IPS-20b (cell line): ENCODE data around the gene ERFL.
"Not testable (repeated sequence)": the region's sequence is repeated elsewhere in the genome, so short reads cannot be mapped to it uniquely, and the experiment has no call there.

Experiments used
- H3K27ac ChIP-seq: one replicate; pipeline ENCODE4 v1.5.1; 2013; ENCODE audit warnings: low read length
- H3K27me3 ChIP-seq: 2 replicates; pipeline ENCODE4 v1.6.1; 2013; ENCODE audit warnings: mild to moderate bottlenecking, low read length, inconsistent platforms; ENCODE audit not compliant: insufficient read depth
- H3K36me3 ChIP-seq: 2 replicates; pipeline ENCODE4 v1.6.1; 2013; ENCODE audit warnings: low read depth, mild to moderate bottlenecking, inconsistent platforms, low read length, moderate library complexity; ENCODE audit not compliant: insufficient read depth
- H3K4me1 ChIP-seq: 2 replicates; pipeline ENCODE4 v1.6.1; 2013; ENCODE audit warnings: mild to moderate bottlenecking, control low read depth, inconsistent platforms, low read length, moderate library complexity; ENCODE audit not compliant: insufficient read depth
- H3K4me3 ChIP-seq: 2 replicates; pipeline ENCODE4 v1.5.1; 2013; ENCODE audit warnings: mild to moderate bottlenecking, low read length, inconsistent platforms
- H3K9ac ChIP-seq: 2 replicates; pipeline ENCODE4 v1.6.1; 2013; ENCODE audit warnings: low read depth, mild to moderate bottlenecking, inconsistent platforms, low read length, moderate library complexity
- H3K9me3 ChIP-seq: 2 replicates; pipeline ENCODE4 v1.6.1; 2013; ENCODE audit warnings: mild to moderate bottlenecking, low read depth, low read length, inconsistent platforms; ENCODE audit not compliant: insufficient read depth

ERFL gene

GRCh38 chr19:41915776-41916414 is 12.4 kb downstream of the ERFL start:
- Histone ChIP-seq H3K4me3 (no peak overlapping the region), H3K4me1 (no peaks in the 10 kb centered on the region), H3K27me3 (peaks cover 100% of the 10 kb centered on the region), H3K9me3 (peaks cover 3% of the 10 kb centered on the region), H3K27ac (no peak overlapping the region), H3K36me3 (no peaks in the 10 kb centered on the region), H3K9ac (no peak overlapping the region)

DNA sequence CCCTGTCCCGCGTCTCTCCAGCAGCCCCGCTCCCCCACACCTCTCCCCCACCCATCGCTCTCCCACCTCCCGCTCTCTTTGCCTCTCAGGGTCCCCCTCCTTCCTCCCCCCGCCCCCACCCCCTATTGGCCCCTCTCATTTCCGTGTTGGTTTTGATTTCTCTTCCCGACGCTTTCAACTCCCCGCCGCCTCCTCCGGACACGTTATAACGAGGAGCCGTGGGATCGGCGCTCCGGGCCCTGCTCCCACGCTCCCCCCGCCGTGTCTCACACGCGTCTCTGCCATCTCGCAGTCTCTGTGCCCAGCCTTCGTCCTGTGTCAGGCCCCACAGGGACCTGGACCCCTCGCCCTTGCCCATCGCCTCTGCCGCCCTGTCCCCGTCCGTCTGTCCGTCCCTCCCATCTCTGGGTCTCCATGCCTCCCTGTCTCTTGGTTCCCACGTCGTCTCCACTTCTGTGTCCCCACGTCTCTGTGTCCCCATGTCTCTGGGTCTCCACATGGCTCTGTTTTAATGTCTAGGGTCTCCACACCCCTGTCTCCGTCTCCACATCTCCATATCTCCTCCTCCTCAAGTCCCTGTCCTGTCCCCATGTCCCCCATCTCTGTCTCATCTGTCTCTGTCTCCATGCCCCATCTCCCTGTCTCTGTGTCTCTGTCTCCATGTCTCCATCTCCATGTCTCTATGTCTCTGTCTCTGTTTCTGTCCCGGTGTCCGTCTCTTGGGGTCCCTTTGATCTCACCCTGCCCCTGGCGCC is 13.1 kb downstream of the ERFL start:
- Histone ChIP-seq H3K4me1 (no peaks in the 10 kb centered on the region), H3K36me3 (no peaks in the 10 kb centered on the region), H3K4me3 (no peak overlapping the region), H3K27me3 (peaks cover 100% of the 10 kb centered on the region), H3K9me3 (peaks cover 3% of the 10 kb centered on the region), H3K27ac (no peak overlapping the region), H3K9ac (no peak overlapping the region)

DNA sequence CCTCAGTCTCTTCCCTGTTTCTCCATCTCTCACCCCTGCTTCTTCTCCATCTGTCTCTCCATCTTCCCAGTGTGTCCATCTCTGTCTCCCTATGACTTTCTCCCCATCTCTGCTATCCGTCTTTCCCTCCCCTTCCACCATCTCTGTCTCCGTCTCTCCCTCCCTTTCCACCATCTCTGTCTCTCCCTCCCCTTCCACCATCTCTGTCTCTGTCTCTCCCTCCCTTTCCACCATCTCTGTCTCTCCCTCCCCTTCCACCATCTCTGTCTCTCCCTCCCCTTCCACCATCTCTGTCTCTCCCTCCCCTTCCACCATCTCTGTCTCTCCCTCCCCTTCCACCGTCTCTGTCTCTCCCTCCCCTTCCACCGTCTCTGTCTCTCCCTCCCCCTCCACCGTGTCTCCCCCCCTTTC is 13.8 kb downstream of the ERFL start:
- H3K4me1 ChIP-seq, H3K9ac ChIP-seq, H3K36me3 ChIP-seq, H3K4me3 ChIP-seq, H3K27ac ChIP-seq, H3K9me3 ChIP-seq: not testable (repeated sequence)
- peaks cover 100% of the 10 kb centered on the region for H3K27me3 ChIP-seq

DNA sequence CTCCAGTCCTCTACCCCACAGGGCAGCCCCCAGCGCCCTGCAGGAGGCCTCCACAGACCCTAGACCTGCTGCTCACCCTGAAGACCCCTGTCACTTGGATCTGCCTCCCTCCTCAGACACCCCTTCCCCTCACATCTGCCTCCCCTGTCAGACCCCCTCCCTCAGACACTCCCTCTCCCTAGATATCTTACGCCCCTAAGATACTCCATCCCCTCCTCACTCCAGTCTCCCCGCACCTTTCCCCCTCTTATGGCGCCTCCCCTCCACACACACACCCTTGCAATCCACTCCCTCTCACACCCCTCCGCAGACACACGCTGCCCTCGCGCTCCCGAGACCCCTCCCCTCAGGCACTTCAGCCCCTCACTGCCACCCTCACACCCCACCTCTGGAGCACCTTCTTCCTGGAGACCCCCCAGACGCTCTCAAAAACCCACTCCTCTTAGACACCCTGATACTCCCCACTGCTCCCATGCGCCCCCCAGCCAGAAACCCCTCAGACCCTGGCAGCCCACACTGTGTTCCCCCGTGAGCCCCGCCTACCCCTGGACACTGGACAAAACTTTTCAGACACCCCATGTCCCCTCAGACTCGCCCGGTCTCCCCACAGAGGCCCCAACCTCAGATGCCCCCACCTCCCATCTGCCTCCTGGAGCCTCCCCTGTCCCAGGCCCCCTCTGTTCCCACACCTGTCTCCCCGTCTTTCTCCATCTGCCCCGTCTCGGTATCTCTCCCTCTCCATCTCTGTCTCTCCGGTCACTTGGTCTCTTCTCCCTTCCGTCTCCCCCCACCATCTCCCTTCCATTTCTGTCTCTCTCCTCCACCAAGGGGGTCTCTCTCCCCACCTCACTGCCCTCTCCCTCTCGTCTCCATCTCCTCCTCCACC is 14.5 kb downstream of the ERFL start:
- Histone ChIP-seq H3K27ac (no peak overlapping the region), H3K36me3 (no peaks in the 10 kb centered on the region), H3K9me3 (peaks cover 3% of the 10 kb centered on the region; the same call in 1 of the 2 replicates), H3K9ac (no peak overlapping the region), H3K4me1 (no peaks in the 10 kb centered on the region), H3K4me3 (no peak overlapping the region), H3K27me3 (peaks cover 100% of the 10 kb centered on the region)

GRCh38 chr19:41912899-41913537 is 15.2 kb downstream of the ERFL start:
- Histone ChIP-seq H3K4me1 (no peaks in the 10 kb centered on the region), H3K9ac (no peak overlapping the region), H3K36me3 (no peaks in the 10 kb centered on the region), H3K27ac (no peak overlapping the region), H3K4me3 (peak overlapping the region; percentile 50; the same call in 1 of the 2 replicates), H3K9me3 (peaks cover 3% of the 10 kb centered on the region; the same call in 1 of the 2 replicates), H3K27me3 (peaks cover 93% of the 10 kb centered on the region)

DNA sequence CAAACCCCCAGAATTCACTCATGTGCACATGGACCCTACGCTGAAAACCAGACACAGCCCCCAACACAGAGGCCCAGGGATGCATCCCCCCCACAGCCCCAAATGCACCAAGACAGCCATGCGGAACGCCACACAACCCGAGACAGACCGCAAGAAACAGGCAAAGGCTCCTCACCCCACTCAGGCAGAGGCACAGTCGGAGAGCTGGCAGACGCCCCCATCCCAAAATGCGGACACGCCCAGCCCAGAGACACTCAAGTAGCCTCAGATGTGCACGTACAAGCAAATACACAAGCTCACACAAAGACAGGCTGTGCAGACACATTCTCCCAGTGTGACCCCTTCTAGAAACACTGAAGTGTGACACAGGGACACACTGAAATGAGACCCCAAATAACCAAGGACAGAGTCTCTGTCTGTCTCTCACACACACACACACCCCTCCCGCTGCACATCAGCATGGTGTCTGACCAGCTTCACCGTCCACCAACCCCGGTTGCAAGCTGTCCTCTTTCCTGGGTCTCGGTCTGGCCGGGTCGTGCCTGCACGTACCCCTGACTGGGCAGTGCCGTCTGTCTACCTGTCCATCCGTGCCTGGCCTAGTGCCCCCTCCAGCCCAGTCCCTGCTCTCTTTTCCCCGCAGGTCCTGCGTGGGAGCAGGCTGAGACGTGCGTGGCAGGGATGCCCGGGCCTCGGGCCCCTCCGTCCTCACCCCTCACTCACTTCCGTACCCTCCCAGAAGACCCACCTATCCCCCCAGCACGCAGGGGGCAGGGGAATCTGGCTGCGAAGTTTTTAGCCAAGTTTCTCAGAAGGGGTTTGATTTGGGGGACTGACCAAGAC is 16.1 kb downstream of the ERFL start:
- no peak overlapping the region for H3K9ac ChIP-seq
- no peak overlapping the region for H3K27ac ChIP-seq
- H3K9me3 ChIP-seq: peaks cover 3% of the 10 kb centered on the region; the same call in 1 of the 2 replicates
- peaks cover 84% of the 10 kb centered on the region for H3K27me3 ChIP-seq
- H3K4me1 ChIP-seq: no peaks in the 10 kb centered on the region
- peak overlapping the region; percentile 50; the same call in 1 of the 2 replicates for H3K4me3 ChIP-seq
- no peaks in the 10 kb centered on the region for H3K36me3 ChIP-seq

- no peak overlapping the region for H3K27ac ChIP-seq
- H3K9ac ChIP-seq: no peak overlapping the region
- H3K27me3 ChIP-seq: peaks cover 76% of the 10 kb centered on the region
- no peaks in the 10 kb centered on the region for H3K36me3 ChIP-seq
- H3K4me3 ChIP-seq: no peak overlapping the region
- peaks cover 3% of the 10 kb centered on the region; the same call in 1 of the 2 replicates for H3K9me3 ChIP-seq
- H3K4me1 ChIP-seq: no peaks in the 10 kb centered on the region
These were observed 17.0 kb downstream of the ERFL start for GRCh38 chr19:41910992-41911888.

GRCh38 chr19:41910240-41910991 is 17.8 kb downstream of the ERFL start:
- H3K4me3 ChIP-seq: no peak overlapping the region
- no peaks in the 10 kb centered on the region for H3K4me1 ChIP-seq
- peaks cover 67% of the 10 kb centered on the region for H3K27me3 ChIP-seq
- H3K27ac ChIP-seq: no peak overlapping the region
- peaks cover 2% of the 10 kb centered on the region; the same call in 1 of the 2 replicates for H3K9me3 ChIP-seq
- no peak overlapping the region for H3K9ac ChIP-seq
- peaks cover 5% of the 10 kb centered on the region for H3K36me3 ChIP-seq

DNA sequence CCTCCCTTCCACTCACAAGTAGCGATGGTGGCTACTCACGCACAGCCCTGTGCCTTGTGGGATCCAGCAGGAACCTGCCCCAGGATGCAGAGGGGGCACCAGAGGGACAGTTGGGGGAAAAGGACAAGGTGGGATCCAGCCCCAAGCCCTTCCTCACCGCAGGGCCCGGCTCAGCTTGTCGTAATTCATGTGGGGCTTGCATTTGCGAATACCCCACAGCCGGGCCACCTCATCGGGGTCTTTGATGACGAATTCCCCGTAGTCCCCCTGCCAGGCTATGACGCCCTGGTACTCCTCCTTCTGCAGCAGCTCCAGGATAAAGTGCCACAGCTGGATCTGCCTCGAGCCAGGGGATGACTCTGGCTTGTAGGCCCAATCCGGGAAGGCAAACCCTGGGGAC is 18.5 kb downstream of the ERFL start:
- Histone ChIP-seq H3K9me3 (no peaks in the 10 kb centered on the region; the same call in 1 of the 2 replicates), H3K9ac (no peak overlapping the region), H3K4me3 (no peak overlapping the region)

More for the DNA sequence above, 18.5 kb downstream of the ERFL start:
- H3K4me1 ChIP-seq: no peaks in the 10 kb centered on the region
- H3K27me3 ChIP-seq: peaks cover 60% of the 10 kb centered on the region
- H3K36me3 ChIP-seq: peaks cover 12% of the 10 kb centered on the region
- no peak overlapping the region for H3K27ac ChIP-seq
